Trophoblast cell (in vitro differentiated cells and primary cell): ENCODE measurements around the gene CPT1B. TPM values are rescaled to one million over a fixed set of nuclear protein-coding genes. Genes with fewer than 3 reads are reported as not detected.

Experiments used
- DNase-seq, 2 donors: peaks; one replicate each; pipeline ENCODE4 v3.0.0-alpha.2; 2016
- H2AFZ ChIP-seq: 2 replicates; pipeline ENCODE4 v1.6.1; 2013; ENCODE audit warnings: low read length, moderate library complexity, mild to moderate bottlenecking; ENCODE audit not compliant: insufficient read depth, poor library complexity
- H2AK5ac ChIP-seq: 2 replicates; pipeline ENCODE4 v1.6.1; 2013; ENCODE audit warnings: mild to moderate bottlenecking, low read length
- H2BK120ac ChIP-seq: 2 replicates; pipeline ENCODE4 v1.6.1; 2013; ENCODE audit warnings: low read length, mild to moderate bottlenecking, moderate library complexity; ENCODE audit not compliant: insufficient read depth, poor library complexity
- H2BK12ac ChIP-seq: 2 replicates; pipeline ENCODE4 v1.6.1; 2013; ENCODE audit warnings: mild to moderate bottlenecking, low read length, moderate library complexity
- H2BK5ac ChIP-seq: 2 replicates; pipeline ENCODE4 v1.6.1; 2013; ENCODE audit warnings: low read length, low read depth, moderate library complexity, mild to moderate bottlenecking; ENCODE audit not compliant: poor library complexity
- H3K14ac ChIP-seq: 2 replicates; pipeline ENCODE4 v1.6.1; 2013; ENCODE audit warnings: mild to moderate bottlenecking, low read length
- H3K18ac ChIP-seq: 2 replicates; pipeline ENCODE4 v1.6.1; 2013; ENCODE audit warnings: mild to moderate bottlenecking, low read length
- H3K23ac ChIP-seq: 2 replicates; pipeline ENCODE4 v1.6.1; 2013; ENCODE audit warnings: low read length
- H3K27ac ChIP-seq: 2 replicates; pipeline ENCODE4 v1.5.1; 2013; ENCODE audit warnings: low read depth, mild to moderate bottlenecking, inconsistent platforms, low read length, moderate library complexity
- H3K27me3 ChIP-seq: 2 replicates; pipeline ENCODE4 v1.6.1; 2013; ENCODE audit warnings: inconsistent platforms, mild to moderate bottlenecking, low read length, moderate library complexity; ENCODE audit not compliant: insufficient read depth
- H3K36me3 ChIP-seq, 2 experiments: 1 replicate in 1 of 2; 2 replicates in 1 of 2; pipeline ENCODE4 v1.6.1; 2013; ENCODE audit warnings: low read length in 2 of 2, mild to moderate bottlenecking in 2 of 2, moderate library complexity in 1 of 2; ENCODE audit not compliant: insufficient read depth in 2 of 2, control insufficient read depth in 1 of 2
- H3K4ac ChIP-seq: 2 replicates; pipeline ENCODE4 v1.6.1; 2013; ENCODE audit warnings: low read depth, mild to moderate bottlenecking, low read length, moderate library complexity
- H3K4me1 ChIP-seq, 2 experiments: 1 replicate in 1 of 2; 2 replicates in 1 of 2; pipeline ENCODE4 v1.6.1; 2013; ENCODE audit warnings: low read length in 2 of 2, mild to moderate bottlenecking in 2 of 2, moderate library complexity in 1 of 2; ENCODE audit not compliant: insufficient read depth in 2 of 2, control insufficient read depth in 1 of 2
- H3K4me2 ChIP-seq: 2 replicates; pipeline ENCODE4 v1.6.1; 2013; ENCODE audit warnings: inconsistent platforms, mild to moderate bottlenecking, low read length, moderate library complexity
- H3K4me3 ChIP-seq: 2 replicates; pipeline ENCODE4 v1.5.1; 2013; ENCODE audit warnings: mild to moderate bottlenecking, low read depth, low read length, inconsistent platforms
- H3K79me1 ChIP-seq: one replicate; pipeline ENCODE4 v1.6.1; 2013; ENCODE audit warnings: low read length
- H3K79me2 ChIP-seq: 2 replicates; pipeline ENCODE4 v1.6.1; 2013; ENCODE audit warnings: low read length, mild to moderate bottlenecking; ENCODE audit not compliant: control insufficient read depth, insufficient read depth, poor library complexity
- H3K9ac ChIP-seq: 2 replicates; pipeline ENCODE4 v1.6.1; 2013; ENCODE audit warnings: mild to moderate bottlenecking, low read length
- H3K9me3 ChIP-seq: 2 replicates; pipeline ENCODE4 v1.6.1; 2013; ENCODE audit warnings: low read depth, mild to moderate bottlenecking, control low read depth, inconsistent platforms, low read length; ENCODE audit not compliant: insufficient read depth
- H4K12ac ChIP-seq: 2 replicates; pipeline ENCODE4 v1.6.1; 2013; ENCODE audit warnings: low read depth, mild to moderate bottlenecking, low read length, moderate library complexity
- H4K8ac ChIP-seq: 2 replicates; pipeline ENCODE4 v1.6.1; 2013; ENCODE audit warnings: low read depth, mild to moderate bottlenecking, low read length, moderate library complexity
- H4K91ac ChIP-seq: one replicate; pipeline ENCODE4 v1.6.1; 2013; ENCODE audit warnings: low read depth, mild to moderate bottlenecking, low read length, moderate library complexity
- WGBS: extraction: QIAGEN DNeasy Blood & Tissue Kit; methylation state at CpG from one replicate; pipeline ENCODE4 v1.1.7; 2013; ENCODE audit warnings: missing lambda C conversion rate; ENCODE audit not compliant: insufficient read length, insufficient coverage; ENCODE audit errors: extremely low coverage; 5-methylcytosine and 5-hydroxymethylcytosine counted together
- polyA plus RNA-seq: library from polyadenylated mRNA; stranded (reverse); fragments of 200-250 nt; gene quantifications from 2 replicates; pipeline ENCODE4 v1.2.3, GENCODE V29; 2013

CPT1B gene
- polyA plus RNA-seq, result 18.3 and 19.4 TPM in 2 replicates

- Histone ChIP-seq H3K4me3 (peak within 1 kb of the TSS; percentile 7), H3K18ac (no peak within 1 kb of the TSS), H4K12ac (no peak within 1 kb of the TSS), H2AK5ac (no peak within 1 kb of the TSS), H3K27ac (no peak within 1 kb of the TSS), H2BK120ac (no peak within 1 kb of the TSS), H3K36me3 (peaks cover 52 to 56% of the 10 kb centered on the region in 2 experiments), H4K91ac (no peak within 1 kb of the TSS), H3K14ac (no peak within 1 kb of the TSS), H3K4me2 (no peak within 1 kb of the TSS), H3K79me2 (peaks cover 7% of the 10 kb centered on the region), H2AFZ (no peak within 1 kb of the TSS), H3K4me1 (peaks cover 7 to 8% of the 10 kb centered on the region in 2 experiments), H3K9me3 (peaks cover 2% of the 10 kb centered on the region), H3K9ac (no peak within 1 kb of the TSS), H2BK5ac (no peak within 1 kb of the TSS), H2BK12ac (no peak within 1 kb of the TSS), H4K8ac (no peak within 1 kb of the TSS), H3K4ac (no peak within 1 kb of the TSS), H3K27me3 (no peaks in the 10 kb centered on the region), H3K23ac (no peak within 1 kb of the TSS), H3K79me1 (peaks cover 7% of the 10 kb centered on the region)
- no CpG with 5 or more reads among the region's 63 CpGs for WGBS
- DNase-seq, result peak in 1 of 2 donors; percentile 30
These were observed at the start of gene CPT1B for GRCh38 chr22:50577987-50578775. CPT1B (minus strand) TSS chr22:50578427; CDS start chr22:50577915, 512 bp downstream.

DNA sequence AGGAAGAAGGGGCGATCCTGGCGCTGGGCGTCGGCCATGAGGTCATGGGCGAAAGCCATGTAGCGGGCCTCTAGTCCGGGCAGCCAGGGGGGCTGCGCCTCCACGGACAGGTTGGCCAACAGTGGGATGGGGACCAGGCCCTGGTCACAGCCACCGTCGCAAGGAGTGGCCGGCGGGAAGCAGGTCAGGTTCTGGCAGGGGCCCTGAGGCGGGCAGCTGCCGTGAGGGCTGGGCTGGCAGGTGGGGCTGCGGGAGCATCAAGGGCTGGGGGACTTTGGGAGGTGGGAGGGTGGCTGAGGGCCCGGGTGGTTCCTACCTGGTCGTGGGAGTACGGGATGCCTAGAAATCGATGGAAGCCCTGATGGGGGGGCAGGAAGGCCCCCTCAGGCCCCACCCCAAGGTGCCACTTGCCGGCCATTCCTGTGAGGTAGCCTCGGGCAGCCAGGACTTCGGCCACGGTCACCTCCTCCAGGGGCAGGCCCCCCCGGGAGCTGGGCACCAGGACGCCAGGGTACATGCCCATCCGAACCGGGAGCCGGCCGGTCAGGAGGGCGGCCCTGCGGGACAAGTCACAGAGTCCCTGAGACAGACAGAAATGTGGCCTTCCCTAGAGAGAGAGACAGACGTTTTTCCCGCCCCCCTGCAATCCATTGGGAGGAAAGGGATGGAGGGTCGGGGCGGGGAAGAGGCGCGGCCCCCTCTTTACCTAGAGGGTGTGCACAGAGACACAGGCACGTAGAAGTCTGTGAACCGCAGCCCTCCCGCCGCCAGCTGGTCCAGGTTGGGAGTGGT, 48.8 kb upstream of the CPT1B start:
- H4K12ac ChIP-seq, result peak overlapping the region; percentile 52
- H4K8ac ChIP-seq, result peak overlapping the region; percentile 84
- peak overlapping the region; percentile 80 for H3K14ac ChIP-seq
- H2AFZ ChIP-seq, result peak overlapping the region; percentile 91
- DNase-seq, result no peak
- H3K4me3 ChIP-seq, result peak overlapping the region; percentile 75
- H3K79me2 ChIP-seq, result peaks cover 5% of the 10 kb centered on the region
- H2BK5ac ChIP-seq, result no peak overlapping the region
- H2BK120ac ChIP-seq, result peak overlapping the region; percentile 61
- peaks cover 7% of the 10 kb centered on the region for H3K79me1 ChIP-seq
- no peak overlapping the region for H3K23ac ChIP-seq
- H3K9me3 ChIP-seq, result peaks cover 5% of the 10 kb centered on the region
- H2AK5ac ChIP-seq, result peak overlapping the region; percentile 67
- peak overlapping the region; percentile 76 for H3K18ac ChIP-seq
- WGBS, result no CpG with 5 or more reads among the region's 42 CpGs
- H3K4me1 ChIP-seq, result peaks cover 12 to 13% of the 10 kb centered on the region in 2 experiments
- no peaks in the 10 kb centered on the region for H3K27me3 ChIP-seq
- H4K91ac ChIP-seq, result peak overlapping the region; percentile 65
- no peak overlapping the region for H3K27ac ChIP-seq
- peak overlapping the region; percentile 91 for H3K4me2 ChIP-seq
- no peak overlapping the region for H3K4ac ChIP-seq
- no peak overlapping the region for H2BK12ac ChIP-seq
- H3K36me3 ChIP-seq, result peaks cover 9 to 13% of the 10 kb centered on the region in 2 experiments
- peak overlapping the region; percentile 3 for H3K9ac ChIP-seq

DNA sequence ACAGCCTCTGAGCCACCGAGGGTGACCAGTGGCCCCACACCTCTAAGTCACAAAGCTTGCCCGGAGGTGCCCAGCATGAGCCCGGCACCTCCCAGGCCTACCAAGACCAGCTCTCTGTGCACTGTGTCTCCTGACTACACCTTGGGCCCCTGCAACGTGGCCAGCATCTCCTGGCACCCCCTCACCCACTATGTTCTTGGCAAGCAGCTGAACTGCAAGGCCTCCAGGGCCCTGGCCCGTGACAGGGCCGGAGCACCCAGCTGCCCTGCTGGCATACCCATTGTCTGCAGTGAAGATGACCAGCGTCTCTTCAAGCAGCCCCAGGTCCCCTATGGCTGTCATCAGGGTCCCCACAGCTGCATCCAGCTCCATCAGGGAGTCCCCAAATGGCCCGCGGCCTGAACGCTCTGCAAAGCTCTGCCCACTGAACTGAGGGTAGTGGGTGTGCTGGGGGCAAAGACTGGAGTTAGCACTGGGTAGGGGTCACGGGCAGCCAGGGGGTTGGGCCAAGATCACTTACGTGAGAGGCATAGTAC, 48.2 kb upstream of the CPT1B start:
- Histone ChIP-seq H3K4me2 (no peak overlapping the region), H2BK5ac (no peak overlapping the region), H3K79me1 (peaks cover 7% of the 10 kb centered on the region), H2BK12ac (no peak overlapping the region), H3K18ac (no peak overlapping the region), H3K27me3 (no peaks in the 10 kb centered on the region), H2BK120ac (no peak overlapping the region), H3K4me3 (peak overlapping the region; percentile 24), H4K8ac (no peak overlapping the region), H2AK5ac (no peak overlapping the region), H3K23ac (no peak overlapping the region), H3K27ac (no peak overlapping the region), H3K4me1 (peaks cover 12 to 13% of the 10 kb centered on the region in 2 experiments), H4K12ac (no peak overlapping the region), H3K9ac (no peak overlapping the region), H3K9me3 (peaks cover 5% of the 10 kb centered on the region), H3K79me2 (peaks cover 5% of the 10 kb centered on the region), H2AFZ (no peak overlapping the region), H3K4ac (no peak overlapping the region), H3K14ac (no peak overlapping the region), H4K91ac (no peak overlapping the region), H3K36me3 (peaks cover 9 to 13% of the 10 kb centered on the region in 2 experiments)
- WGBS, result no CpG with 5 or more reads among the region's 12 CpGs
- DNase-seq, result no peak

GRCh38 chr22:50625568-50626313, 47.5 kb upstream of the CPT1B start:
- no peak for DNase-seq
- no peak overlapping the region for H2BK120ac ChIP-seq
- peaks cover 9 to 13% of the 10 kb centered on the region in 2 experiments for H3K36me3 ChIP-seq
- H2AFZ ChIP-seq, result no peak overlapping the region
- H3K4me3 ChIP-seq, result no peak overlapping the region
- no peak overlapping the region for H4K12ac ChIP-seq
- no peaks in the 10 kb centered on the region for H3K27me3 ChIP-seq
- H3K9me3 ChIP-seq, result peaks cover 5% of the 10 kb centered on the region
- H3K27ac ChIP-seq, result no peak overlapping the region
- no peak overlapping the region for H3K18ac ChIP-seq
- H2AK5ac ChIP-seq, result no peak overlapping the region
- no peak overlapping the region for H3K4ac ChIP-seq
- H2BK12ac ChIP-seq, result no peak overlapping the region
- H4K8ac ChIP-seq, result no peak overlapping the region
- peaks cover 12 to 13% of the 10 kb centered on the region in 2 experiments for H3K4me1 ChIP-seq
- no peak overlapping the region for H3K4me2 ChIP-seq
- H4K91ac ChIP-seq, result no peak overlapping the region
- H3K14ac ChIP-seq, result no peak overlapping the region
- no peak overlapping the region for H3K9ac ChIP-seq
- H3K79me1 ChIP-seq, result peaks cover 7% of the 10 kb centered on the region
- peaks cover 5% of the 10 kb centered on the region for H3K79me2 ChIP-seq
- no CpG with 5 or more reads among the region's 27 CpGs for WGBS
- H3K23ac ChIP-seq, result no peak overlapping the region
- H2BK5ac ChIP-seq, result no peak overlapping the region
